HFF-Myc (cell line): ENCODE data around the gene SF1.

Experiments used
- DNase-seq: peaks from one replicate; pipeline ENCODE4 v3.0.0-alpha.2; 2011; ENCODE audit warnings: low read depth; ENCODE audit errors: extremely low read depth
- H3K4me3 ChIP-seq: replicated peaks from 2 replicates; pipeline ENCODE4 v1.5.1; 2011; ENCODE audit warnings: low read depth, mild to moderate bottlenecking, control low read depth, low read length
- CTCF ChIP-seq: IDR thresholded peaks from 2 replicates; pipeline ENCODE4 v1.5.1; 2012; ENCODE audit warnings: mild to moderate bottlenecking, low read depth, low read length, control low read depth; ENCODE audit errors: missing control alignments

Gene SF1

GRCh38 chr11:64750361-64751054 is 27.8 kb downstream of the SF1 start:
- no peak for DNase-seq
- no peak overlapping the region for H3K4me3 ChIP-seq
- TF ChIP-seq CTCF: no peak

- H3K4me3 ChIP-seq: no peak overlapping the region
- peak; percentile 41 for DNase-seq
- no peak for TF ChIP-seq CTCF
Observed at GRCh38 chr11:64747961-64748665, 30.2 kb downstream of the SF1 start.

GRCh38 chr11:64746486-64746885 is 31.9 kb downstream of the SF1 start:
- no peak for TF ChIP-seq CTCF
- H3K4me3 ChIP-seq: no peak overlapping the region
- no peak for DNase-seq

GRCh38 chr11:64745521-64746328 is 32.6 kb downstream of the SF1 start:
- TF ChIP-seq CTCF: no peak
- DNase-seq: no peak
- H3K4me3 ChIP-seq: 0 out of 2 replicates have a peak overlapping the region, but pooled peaks have one; percentile 11

- 0 out of 2 replicates have a peak overlapping the region, but pooled peaks have one; percentile 11 for H3K4me3 ChIP-seq
- no peak for TF ChIP-seq CTCF
- DNase-seq: no peak
Observed at GRCh38 chr11:64745189-64745520, 33.2 kb downstream of the SF1 start.

- no peak for TF ChIP-seq CTCF
- 0 out of 2 replicates have a peak overlapping the region, but pooled peaks have one; percentile 11 for H3K4me3 ChIP-seq
- no peak for DNase-seq
Observed at GRCh38 chr11:64744544-64745188, 33.7 kb downstream of the SF1 start.
